NCI-H510A treated with DMSO at 0.1 percent for 48 hours (cell line): ENCODE measurements around the gene SMIM23.

Source experiments
- DNase-seq: peaks from one replicate; lab custom pipeline; 2025; lab: John Stamatoyannopoulos, UW

The SMIM23 gene

DNA sequence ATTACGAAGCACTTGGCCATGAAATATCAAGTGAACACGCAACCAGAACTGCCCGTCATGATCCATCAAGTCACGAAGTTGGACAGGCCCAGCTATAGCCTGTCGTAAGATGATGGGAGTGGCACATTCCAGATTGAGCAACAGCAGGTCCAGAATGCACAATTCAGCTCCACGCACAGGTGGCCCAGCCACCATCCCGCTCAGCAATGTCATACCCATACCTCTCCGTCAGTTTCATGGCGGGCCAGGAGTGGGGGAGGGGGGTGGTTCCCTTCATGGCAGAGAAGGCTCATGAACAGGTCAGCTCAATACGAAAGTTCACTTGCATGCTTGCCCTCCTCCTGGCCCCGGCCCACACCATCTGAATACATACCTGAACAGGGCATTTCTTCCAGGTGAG, 34.9 kb downstream of the SMIM23 start:
- no peak for DNase-seq

- no peak for DNase-seq
These were observed 35.7 kb downstream of the SMIM23 start for GRCh38 chr5:171821286-171821685.

- DNase-seq: no peak
These were observed 37.7 kb downstream of the SMIM23 start for GRCh38 chr5:171823269-171823668.

DNA sequence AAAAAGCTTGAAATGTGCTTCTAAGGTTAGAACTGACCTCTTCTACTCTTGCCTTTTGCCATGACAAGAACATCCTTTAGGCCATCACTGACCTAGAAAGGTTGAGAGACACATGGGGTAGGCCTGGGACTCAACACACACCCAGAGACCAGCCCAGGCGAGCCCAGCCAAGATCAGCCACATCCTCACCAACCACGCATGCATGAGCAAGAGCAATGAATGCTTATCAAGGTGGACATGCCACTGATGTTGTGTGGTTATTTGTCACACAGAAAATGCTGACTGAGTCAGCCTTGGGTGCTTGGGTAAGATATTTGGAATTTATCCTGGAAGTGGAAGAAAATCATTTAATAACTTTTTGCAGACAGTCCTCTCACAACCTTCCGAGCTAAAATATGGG, 39.4 kb downstream of the SMIM23 start:
- no peak for DNase-seq

DNA sequence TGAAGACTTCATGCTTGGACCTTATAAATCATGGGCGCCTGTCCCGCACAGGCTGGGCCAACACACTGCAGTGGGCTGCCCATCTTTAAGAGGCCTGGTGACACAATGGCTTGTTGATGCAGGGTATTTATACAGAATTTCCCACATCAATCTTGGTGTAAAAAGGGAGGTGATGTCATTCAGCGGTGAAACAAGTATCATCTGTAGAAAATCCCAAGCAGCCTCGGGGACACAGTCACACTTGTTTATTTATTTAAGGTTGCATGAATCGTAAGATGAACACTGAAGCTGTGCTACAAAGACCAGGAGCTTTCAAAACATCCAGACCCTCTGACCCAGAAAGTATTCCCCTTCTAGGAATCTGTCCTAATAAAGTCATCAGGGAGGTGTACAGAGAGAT, 40.5 kb downstream of the SMIM23 start:
- no peak for DNase-seq

DNA sequence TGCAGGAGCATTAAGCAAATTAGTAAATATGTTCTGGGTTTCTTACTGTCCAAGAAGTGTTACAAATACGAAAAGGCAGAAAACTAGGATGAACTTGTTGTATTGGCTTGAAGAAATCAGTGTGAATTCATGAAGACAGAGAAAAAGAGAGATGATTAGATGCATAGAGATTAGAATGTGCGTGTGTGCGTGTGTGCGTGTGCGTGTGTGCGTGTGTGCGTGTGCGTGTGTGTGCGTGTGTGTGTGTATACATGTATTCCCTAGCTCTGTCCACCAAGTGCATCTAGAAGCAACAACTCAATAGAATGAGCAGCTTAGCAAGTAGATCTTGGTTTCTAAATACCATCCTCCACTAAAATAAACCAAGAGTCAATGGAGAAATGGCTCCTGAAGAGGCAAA, 41.5 kb downstream of the SMIM23 start:
- no peak for DNase-seq

DNA sequence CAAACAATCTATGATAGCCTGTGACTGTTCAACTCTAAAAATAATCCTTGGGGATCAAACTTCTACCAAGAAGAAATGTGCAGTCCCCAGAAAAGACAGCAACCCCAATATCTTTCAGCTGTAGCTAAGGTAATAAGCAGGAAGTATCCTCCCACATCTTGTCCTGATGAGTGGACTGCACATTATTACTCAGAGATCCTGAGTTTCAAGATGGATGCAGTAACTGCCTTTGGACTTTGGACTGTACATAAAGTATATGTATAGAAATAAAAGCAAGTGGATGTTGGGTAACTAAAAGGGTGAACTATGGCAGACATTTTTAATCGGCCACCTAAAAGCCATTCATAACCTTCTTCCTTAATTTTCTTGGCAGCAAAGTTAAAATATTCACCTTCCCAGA, 45.1 kb downstream of the SMIM23 start:
- no peak for DNase-seq

GRCh38 chr5:171832775-171833174, 47.2 kb downstream of the SMIM23 start:
- no peak for DNase-seq

- DNase-seq: no peak
These were observed 48.8 kb downstream of the SMIM23 start for GRCh38 chr5:171834461-171834860.

DNA sequence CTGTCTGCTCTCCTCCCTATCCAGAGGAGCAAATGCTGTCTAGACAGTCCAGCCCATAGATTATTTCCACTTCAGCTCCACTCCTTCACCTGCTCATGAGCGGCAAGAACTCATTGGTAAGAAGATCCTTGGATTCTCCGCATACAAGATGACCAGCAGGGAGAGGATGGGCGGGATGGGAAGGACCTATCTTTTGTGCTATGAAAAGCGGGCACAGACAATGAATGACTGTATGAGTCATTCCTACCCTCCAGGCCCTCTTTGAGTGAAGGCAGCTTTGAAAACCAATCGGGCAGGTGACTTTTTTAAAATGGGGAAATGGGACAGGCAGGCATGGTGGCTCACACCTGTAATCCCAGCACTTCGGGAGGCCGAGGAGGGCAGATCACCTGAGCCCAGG, 49.4 kb downstream of the SMIM23 start:
- DNase-seq: no peak

GRCh38 chr5:171837522-171837921, 51.9 kb downstream of the SMIM23 start:
- DNase-seq: no peak

DNA sequence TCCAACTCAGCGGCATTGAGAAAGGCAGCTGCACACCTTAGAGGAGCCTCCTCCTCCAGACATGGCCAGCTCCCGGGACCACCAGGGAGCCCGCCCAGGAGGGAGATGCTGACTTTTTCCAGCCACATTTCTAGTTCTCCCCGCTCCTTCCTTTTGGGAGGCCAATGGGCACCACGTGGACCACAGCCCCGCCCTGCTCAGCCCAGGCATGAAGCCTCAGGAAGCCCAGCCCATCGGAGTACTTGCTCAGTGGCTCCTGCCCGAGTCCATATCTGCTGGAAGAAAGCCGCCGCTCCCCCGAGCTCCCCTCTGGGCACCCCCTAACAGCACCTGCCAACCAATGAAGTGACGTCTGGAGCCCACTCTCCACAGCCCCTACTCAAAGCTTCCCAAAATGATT, 52.4 kb downstream of the SMIM23 start:
- DNase-seq: no peak

DNA sequence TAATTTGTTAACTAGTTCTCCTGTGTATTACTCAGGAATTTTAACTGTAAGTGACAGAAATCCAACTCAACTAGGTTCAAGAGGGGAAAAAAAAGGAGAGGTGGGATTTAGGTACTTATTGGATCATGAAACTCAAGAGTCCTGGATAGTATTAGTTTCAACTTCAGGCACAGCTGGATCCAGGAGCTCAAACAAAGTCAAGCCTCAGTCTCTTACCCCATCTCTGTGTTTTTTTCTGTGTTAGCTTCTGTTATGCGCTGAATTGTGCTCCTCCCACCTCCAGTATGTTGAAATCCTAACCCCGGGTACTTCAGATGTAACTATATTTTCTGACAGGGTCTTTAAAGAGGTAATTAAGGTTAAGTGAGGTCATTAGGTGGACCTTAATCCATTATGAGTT, 53.5 kb downstream of the SMIM23 start:
- no peak for DNase-seq

DNA sequence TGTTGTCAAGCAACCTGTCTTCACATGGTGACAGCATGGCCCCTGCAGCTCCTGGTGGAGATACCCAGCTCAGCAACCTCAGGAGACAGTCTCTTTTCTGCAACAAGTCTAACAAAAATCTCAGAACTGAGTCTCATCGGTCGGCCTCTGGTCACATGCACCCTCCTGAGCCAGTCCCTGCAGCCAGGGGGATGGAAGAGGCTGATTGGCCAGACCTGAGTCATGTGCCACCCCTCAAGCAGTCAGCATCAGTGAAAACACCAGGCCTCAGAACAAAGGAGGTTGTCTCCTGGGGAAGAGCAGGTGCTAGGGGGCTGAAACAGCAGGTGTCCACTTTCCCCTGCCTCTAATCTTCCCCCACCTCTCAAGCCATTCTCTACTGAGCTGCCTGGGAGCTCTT, 54.4 kb downstream of the SMIM23 start:
- no peak for DNase-seq
